Measurements from ENCODE around the gene SLC24A3.

- TF ChIP-seq CTCF (IDR thresholded peaks at IDR 0.05; ENCODE audit: poor library complexity): no peak
- TF ChIP-seq EZH2 (IDR thresholded peaks at IDR 0.05; ENCODE audit: borderline replicate concordance): no peak
- TF ChIP-seq EZH2phosphoT487 (IDR thresholded peaks at IDR 0.05; ENCODE audit: low read depth, severe bottlenecking, unreplicated experiment): no peak
These were observed 86.2 kb downstream of the SLC24A3 start for GRCh38 chr20:19298652-19299051.
